Endothelial cell of umbilical vein (primary cell): ENCODE measurements around the gene STAT5A. TPM values are rescaled to one million over a fixed set of nuclear protein-coding genes. Genes with fewer than 3 reads are reported as not detected.

Experiments used
- BruUV-seq: library from RNA; stranded (reverse); fragments of 400-500 nt; replicated peaks from 2 replicates; lab custom pipeline; 2021; lab: Mats Ljungman, UMichigan
- CTCF ChIA-PET: fragments of 300-600, 350-600 bp; sonication (Branson Sonifier 250); formaldehyde crosslinking; loops from one replicate; lab custom pipeline; 2021; ENCODE audit warnings: antibody characterized with exemption, inconsistent platforms; lab: Charles Lee
- POLR2A ChIA-PET: fragments of 300-600, 350-600 bp; sonication (Branson Sonifier 250); formaldehyde crosslinking; loops from one replicate; lab custom pipeline; 2021; ENCODE audit warnings: antibody characterized with exemption, inconsistent platforms; lab: Charles Lee
- DNase-seq: peaks from one replicate; pipeline ENCODE4 v3.0.0-alpha.2; 2011; ENCODE audit warnings: low read depth, low spot score
- FAIRE-seq: peaks from 2 replicates; lab custom pipeline; 2011; peaks lifted over from hg19 to GRCh38; lab: Jason Lieb, UNC
- H2AFZ ChIP-seq: 2 replicates; pipeline ENCODE4 v1.6.0; 2012; ENCODE audit warnings: low read depth, low read length, control low read depth, inconsistent platforms
- H3K27ac ChIP-seq: 2 replicates; pipeline ENCODE4 v1.5.1; 2011; ENCODE audit warnings: low read depth, mild to moderate bottlenecking, control low read depth, low read length, moderate library complexity; ENCODE audit not compliant: insufficient read depth
- H3K27me3 ChIP-seq, 2 experiments: 2 replicates each; pipeline versions ENCODE4 v1.6.0 to v1.6.1; 2011; ENCODE audit warnings: low read length in 2 of 2, mixed read lengths in 1 of 2; ENCODE audit not compliant: control insufficient read depth in 2 of 2, insufficient read depth in 2 of 2
- H3K36me3 ChIP-seq, 2 experiments: 2 replicates in 1 of 2; 3 replicates in 1 of 2; pipeline ENCODE4 v1.5.1; 2011; ENCODE audit warnings: low read length in 2 of 2, mild to moderate bottlenecking in 1 of 2, moderate library complexity in 1 of 2; ENCODE audit not compliant: control insufficient read depth in 2 of 2, insufficient read depth in 2 of 2; ENCODE audit errors: extremely low read depth in 1 of 2
- H3K4me1 ChIP-seq: 3 replicates; pipeline ENCODE4 v1.5.1; 2011; ENCODE audit warnings: mild to moderate bottlenecking, low read length; ENCODE audit not compliant: control insufficient read depth, insufficient read depth; ENCODE audit errors: extremely low read depth
- H3K4me2 ChIP-seq: 2 replicates; pipeline ENCODE4 v1.6.1; 2011; ENCODE audit warnings: low read length, control low read depth, mixed read lengths; ENCODE audit not compliant: insufficient read depth
- H3K4me3 ChIP-seq, 3 experiments: fragments of 200-600 bp in 1 of 3; sonication (generic), shearing (Covaris generic) in 1 of 3; replicated peaks in 1 of 3; 2 replicates each; pipeline ENCODE4 v1.5.1; 2011 to 2016; ENCODE audit warnings: control low read depth in 3 of 3, low read length in 3 of 3, mild to moderate bottlenecking in 2 of 3, inconsistent platforms in 1 of 3, low read depth in 1 of 3, moderate library complexity in 1 of 3; ENCODE audit not compliant: insufficient read depth in 1 of 3
- H3K79me2 ChIP-seq: 2 replicates; pipeline ENCODE4 v1.6.0; 2012; ENCODE audit warnings: low read length, inconsistent platforms; ENCODE audit not compliant: control insufficient read depth, insufficient read depth
- H3K9ac ChIP-seq: replicated peaks from 2 replicates; pipeline ENCODE3; 2011; ENCODE audit warnings: low read length, control low read depth; ENCODE audit not compliant: insufficient read depth; ENCODE audit errors: extremely low read depth
- H3K9me1 ChIP-seq: replicated peaks from 3 replicates; pipeline ENCODE4 v1.6.0; 2011; ENCODE audit warnings: mild to moderate bottlenecking, low read length; ENCODE audit not compliant: control insufficient read depth, insufficient read depth; ENCODE audit errors: extremely low read depth
- H3K9me3 ChIP-seq: replicated peaks from 2 replicates; pipeline ENCODE4 v1.5.1; 2012; ENCODE audit warnings: low read length, inconsistent platforms; ENCODE audit not compliant: control insufficient read depth, insufficient read depth
- H4K20me1 ChIP-seq: replicated peaks from 2 replicates; pipeline ENCODE3; 2011; ENCODE audit warnings: mild to moderate bottlenecking, low read length; ENCODE audit not compliant: control insufficient read depth, insufficient read depth; ENCODE audit errors: extremely low read depth
- CTCF ChIP-seq, 2 donors: IDR thresholded peaks; 1 replicate in 1 of 2; 2 replicates in 1 of 2; pipeline ENCODE4 v1.5.1; 2011; ENCODE audit warnings: low read length in 2 of 2, mild to moderate bottlenecking in 2 of 2, moderate library complexity in 2 of 2, control low read depth in 1 of 2, inconsistent platforms in 1 of 2, low read depth in 1 of 2; ENCODE audit not compliant: insufficient read depth in 1 of 2; ENCODE audit errors: extremely low read depth in 1 of 2
- EZH2 ChIP-seq: IDR thresholded peaks from 2 replicates; pipeline ENCODE4 v1.6.1; 2012; ENCODE audit warnings: borderline replicate concordance, low read depth, mild to moderate bottlenecking, moderate library complexity, low read length, inconsistent platforms; ENCODE audit not compliant: severe bottlenecking
- FOS ChIP-seq: IDR thresholded peaks from 2 replicates; pipeline ENCODE4 v1.6.1; 2011; ENCODE audit warnings: mild to moderate bottlenecking, low read length, moderate library complexity, borderline replicate concordance; ENCODE audit not compliant: insufficient read depth
- GATA2 ChIP-seq: IDR thresholded peaks from 2 replicates; pipeline ENCODE4 v1.7.0; 2011; ENCODE audit warnings: low read depth, mild to moderate bottlenecking, moderate library complexity, mixed read lengths, low read length; ENCODE audit not compliant: insufficient read length, insufficient read depth
- JUN ChIP-seq: IDR thresholded peaks from 2 replicates; pipeline ENCODE4 v1.6.1; 2011; ENCODE audit warnings: borderline replicate concordance, low read depth; ENCODE audit not compliant: insufficient read length, insufficient read depth
- MAX ChIP-seq: IDR thresholded peaks from 2 replicates; pipeline ENCODE4 v1.6.1; 2011; ENCODE audit not compliant: insufficient read depth, insufficient read length
- MYC ChIP-seq: IDR thresholded peaks from one replicate; pipeline ENCODE4 v1.6.1; 2011; ENCODE audit warnings: mild to moderate bottlenecking, low read depth, low read length
- POLR2A ChIP-seq: IDR thresholded peaks from 2 replicates; pipeline ENCODE4 v1.6.1; 2012; ENCODE audit warnings: low read depth, mild to moderate bottlenecking, control low read depth, low read length
- POLR2AphosphoS5 ChIP-seq: IDR thresholded peaks from 2 replicates; pipeline ENCODE4 v1.6.1; 2012; ENCODE audit warnings: low read depth, mild to moderate bottlenecking, control low read depth, low read length, moderate library complexity; ENCODE audit not compliant: insufficient read depth
- dilution Hi-C: fragments of 300-500 bp; cut with MboI; formaldehyde crosslinking; loops from one replicate; pipeline ENCODE4 v1.15.0; 2019; ENCODE audit warnings: low sequenced_read_pairs; ENCODE audit not compliant: extremely low pct_ligation_motif_present
- intact Hi-C: fragments of 100-400 bp; cut with micrococcal nuclease; formaldehyde crosslinking; loops from one replicate; pipeline ENCODE4 v1.10.0; 2022
- polyA plus RNA-seq, 4 experiments: library from polyadenylated mRNA; depleted of rRNA in 3 of 4; stranded (reverse) in 3 of 4; unstranded in 1 of 4; fragments of >200 nt; gene quantifications; 2 replicates each; pipeline versions ENCODE4 v1.2.1 to v1.2.3, GENCODE V29; 2011 to 2012; ENCODE audit warnings: missing spikeins in 1 of 4
- total RNA-seq: library from RNA; stranded (reverse); gene quantifications from 2 replicates; pipeline ENCODE4 v1.2.3, GENCODE V29; 2021

The STAT5A gene
- total and polyA plus RNA-seq, 2 donors (not counting 3 experiments of a cell fraction or from before 2014, with no cell fraction given), result 18.0 to 23.4 TPM

- dilution Hi-C loops, result no loop called here
- H3K36me3 ChIP-seq, result peaks cover 2 to 9% of the 10 kb centered on the region in 2 experiments
- POLR2A ChIA-PET, result no interaction called here
- FAIRE-seq, result no peak
- CTCF ChIA-PET, result interaction anchor here (1.5 to 1.8 kb wide), 3 partner anchors 43 to 210 kb away, joined by 3 to 6 read pairs (median 4); no protein-coding TSS in a partner anchor
- intact Hi-C loops, result no loop called here
- H4K20me1 ChIP-seq, result no peaks in the 10 kb centered on the region
- TF ChIP-seq POLR2AphosphoS5 (no peak), EZH2 (no peak), GATA2 (no peak), MYC (no peak), POLR2A (no peak), JUN (no peak), FOS (no peak), CTCF (IDR thresholded peaks at IDR 0.05; ENCODE audit: extremely low read depth in 1 of 2, insufficient read depth in 1 of 2, low read depth in 1 of 2, low read length in 2 of 2) (no peak), MAX (no peak)
- H3K9me3 ChIP-seq, result no peaks in the 10 kb centered on the region
- no TSS peak for BruUV-seq
- no peak overlapping the region for H3K4me2 ChIP-seq
- no peaks in the 10 kb centered on the region for H3K27me3 ChIP-seq
- no peaks in the 10 kb centered on the region for H3K9me1 ChIP-seq
- H3K9ac ChIP-seq, result no peak overlapping the region
- H3K79me2 ChIP-seq, result no peaks in the 10 kb centered on the region
- no peak overlapping the region for H3K27ac ChIP-seq
- no peak overlapping the region for H2AFZ ChIP-seq
- no peak for DNase-seq
- H3K4me1 ChIP-seq, result peaks cover 7% of the 10 kb centered on the region
- no peak overlapping the region for H3K4me3 ChIP-seq
These were observed 20.1 kb downstream of the STAT5A start for GRCh38 chr17:42308446-42308845.
